ENCODE data around the gene DOK6. TPM values are rescaled to one million over a fixed set of nuclear protein-coding genes. Genes with fewer than 3 reads are reported as not detected.
"Not testable (repeated sequence)": the region's sequence is repeated elsewhere in the genome, so short reads cannot be mapped to it uniquely, and the experiment has no call there.

The DOK6 gene
- total RNA-seq, result 2.2 TPM

DNA sequence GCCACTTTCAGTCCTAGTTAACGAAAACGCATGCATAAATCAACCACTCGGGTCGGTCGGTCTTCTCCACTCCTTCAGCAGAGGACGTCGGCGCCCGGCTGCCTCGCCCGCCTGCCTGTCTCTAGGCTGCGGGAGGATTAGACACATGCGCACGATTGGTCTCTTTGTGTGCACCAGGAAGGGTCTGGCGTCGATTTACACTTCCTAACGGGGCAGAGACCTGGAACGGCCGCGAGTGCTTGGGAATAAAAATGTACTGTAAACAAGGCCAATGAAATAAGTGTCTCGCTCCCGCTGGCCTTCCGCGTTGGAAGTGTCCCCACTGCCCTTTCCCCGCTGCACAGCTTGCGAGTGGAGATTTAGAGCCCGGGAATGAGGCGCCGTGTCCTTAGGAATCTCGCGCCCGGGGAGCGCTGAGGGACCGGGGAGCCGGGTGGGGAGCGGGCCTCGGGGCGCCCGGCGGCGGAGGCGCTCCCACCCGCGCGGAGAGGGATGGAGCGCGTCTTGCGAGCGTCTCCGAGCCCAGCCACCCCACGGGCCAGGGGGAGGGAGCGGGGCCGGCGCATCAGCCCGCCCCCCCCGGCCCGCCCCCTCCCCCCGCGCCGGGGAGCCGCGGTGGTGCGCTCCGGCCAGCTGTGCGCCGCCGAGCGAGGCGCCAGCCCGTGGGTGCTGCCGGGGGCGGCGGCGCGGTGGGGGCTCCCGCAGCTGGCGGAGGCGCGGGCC is at the start of gene DOK6:
TSS of gene DOK6 (plus strand) at position 636 of the 723 bp plus-strand sequence.
- H3K4me3 ChIP-seq (ENCODE audit: low read length), result no peak within 1 kb of the TSS
- no peaks in the 10 kb centered on the region for H3K4me1 ChIP-seq (ENCODE audit: insufficient read depth, low read length)
- no peaks in the 10 kb centered on the region for H3K9me3 ChIP-seq (ENCODE audit: low read depth, low read length)
- H3K27me3 ChIP-seq (ENCODE audit: insufficient read depth, low read length), result peaks cover 58% of the 10 kb centered on the region

DNA sequence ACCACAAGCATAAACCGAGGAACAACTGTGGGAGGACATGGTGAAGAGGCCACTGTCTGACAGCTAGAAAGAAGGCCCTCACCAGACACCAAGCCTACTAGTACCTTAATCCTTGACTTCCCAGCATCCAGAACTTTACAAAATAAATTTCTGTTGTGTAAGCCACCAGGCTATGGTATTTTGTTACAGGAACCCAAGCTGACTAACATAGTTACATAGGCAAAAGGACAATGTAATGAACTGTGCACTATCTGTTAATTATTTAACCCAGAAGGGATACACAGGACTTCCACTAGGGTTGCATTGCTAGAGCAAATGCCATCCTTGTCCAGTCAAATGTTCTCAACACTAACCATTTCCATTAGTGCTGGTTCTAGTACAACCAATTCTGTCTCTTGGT is 47.7 kb upstream of the DOK6 start:
- Histone ChIP-seq H3K27me3 (ENCODE audit: insufficient read depth, low read length) (no peaks in the 10 kb centered on the region), H3K4me3 (ENCODE audit: low read length) (no peak overlapping the region), H3K9me3 (ENCODE audit: low read depth, low read length) (no peaks in the 10 kb centered on the region), H3K4me1 (ENCODE audit: insufficient read depth, low read length) (no peaks in the 10 kb centered on the region)

DNA sequence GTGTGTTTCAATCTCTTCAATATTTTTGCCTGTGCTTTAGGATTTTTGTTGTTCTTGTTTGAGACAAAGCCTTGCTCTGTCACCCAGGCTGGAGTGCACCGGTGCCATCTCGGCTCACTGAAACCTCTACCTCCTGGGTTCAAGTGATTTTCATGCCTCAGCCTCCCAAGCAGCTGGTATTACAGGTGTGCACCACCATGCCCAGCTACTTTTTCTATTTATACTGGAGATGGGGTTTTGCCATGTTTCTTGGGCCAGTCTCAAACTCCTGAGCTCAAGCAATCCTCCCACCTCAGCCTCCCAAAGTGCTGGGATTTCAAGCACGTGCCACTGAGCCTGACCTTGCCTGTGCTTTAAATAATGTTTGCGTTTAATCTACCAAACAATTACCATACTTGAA is 43.1 kb upstream of the DOK6 start:
- Histone ChIP-seq H3K4me1 (ENCODE audit: insufficient read depth, low read length) (no peaks in the 10 kb centered on the region), H3K27me3 (ENCODE audit: insufficient read depth, low read length) (no peaks in the 10 kb centered on the region), H3K9me3 (ENCODE audit: low read depth, low read length) (no peaks in the 10 kb centered on the region)

DNA sequence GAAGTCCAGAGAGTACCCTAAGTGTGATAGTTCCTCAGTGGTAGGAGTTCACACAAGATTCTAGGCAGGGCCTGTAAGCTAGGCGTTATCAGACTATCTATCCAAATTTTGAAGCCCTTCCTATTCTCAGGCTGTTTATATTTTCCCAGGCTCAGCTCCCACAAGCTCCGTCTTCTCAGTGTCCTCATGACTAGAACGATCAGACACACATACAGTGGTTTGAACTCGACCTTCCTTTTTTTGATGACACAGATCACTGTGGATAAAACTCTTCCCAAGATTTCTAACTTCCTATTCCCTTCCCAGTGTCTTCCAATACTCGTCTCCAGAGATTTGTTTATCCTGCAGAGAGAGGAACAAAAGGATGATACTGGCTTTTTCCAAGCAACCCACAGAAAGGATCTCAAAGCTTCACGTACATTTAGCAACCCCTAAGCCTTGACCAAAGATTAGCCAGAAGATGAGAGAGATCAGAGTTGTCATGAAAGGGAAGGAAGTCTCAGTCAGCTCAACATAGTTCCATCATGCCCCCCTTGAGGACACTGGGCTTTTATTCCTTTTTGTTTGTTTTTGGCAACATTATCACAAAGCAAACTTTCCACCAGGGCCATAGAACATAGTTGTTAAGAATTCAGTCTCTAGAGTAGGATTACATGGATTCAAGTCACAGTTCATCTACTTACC is 42.3 kb upstream of the DOK6 start:
- Histone ChIP-seq H3K9me3 (ENCODE audit: low read depth, low read length) (no peaks in the 10 kb centered on the region), H3K4me3 (ENCODE audit: low read length) (no peak overlapping the region), H3K27me3 (ENCODE audit: insufficient read depth, low read length) (no peaks in the 10 kb centered on the region), H3K4me1 (ENCODE audit: insufficient read depth, low read length) (no peaks in the 10 kb centered on the region)

More for the DNA sequence above, 43.1 kb upstream of the DOK6 start:
- H3K4me3 ChIP-seq (ENCODE audit: low read length), result no peak overlapping the region

DNA sequence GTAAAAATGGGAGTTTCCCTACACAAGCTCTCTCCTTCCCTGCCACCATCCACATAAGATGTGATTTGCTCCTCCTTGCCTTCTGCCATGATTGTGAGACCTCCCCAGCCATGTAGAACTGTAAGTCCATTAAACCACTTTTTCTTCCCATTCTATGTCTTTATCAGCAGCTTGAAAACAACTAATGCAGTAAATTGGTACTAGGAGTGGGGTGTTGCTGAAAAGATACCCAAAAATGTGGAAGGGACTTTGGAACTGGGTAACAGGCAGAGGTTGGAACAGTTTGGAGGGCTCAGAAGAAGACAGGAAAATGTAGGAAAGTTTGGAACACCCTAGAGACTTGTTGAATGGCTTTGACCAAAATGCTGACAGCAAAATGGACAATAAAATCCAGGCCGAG is 40.9 kb upstream of the DOK6 start:
- H3K4me1 ChIP-seq (ENCODE audit: insufficient read depth, low read length); H3K9me3 ChIP-seq (ENCODE audit: low read depth, low read length); H3K27me3 ChIP-seq (ENCODE audit: insufficient read depth, low read length); H3K4me3 ChIP-seq (ENCODE audit: low read length): not testable (repeated sequence)

DNA sequence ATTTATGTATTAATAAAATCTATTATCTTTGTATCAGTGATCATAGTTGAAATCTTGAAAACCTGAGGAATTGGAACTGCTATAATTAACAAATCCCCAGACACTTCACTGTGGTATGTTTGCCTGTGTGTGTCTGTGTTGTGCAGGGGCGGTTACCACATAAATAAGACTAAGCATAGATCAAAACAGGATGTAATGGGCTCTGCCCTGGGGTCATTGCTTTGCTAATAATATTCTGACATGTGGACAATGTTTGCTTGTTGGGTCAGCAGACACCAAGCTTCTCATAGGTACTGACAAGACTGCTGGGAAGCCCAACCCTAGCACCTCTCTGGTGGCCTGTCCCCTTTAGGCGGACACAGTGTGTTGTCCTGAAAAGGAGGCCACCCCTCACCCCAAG is 35.8 kb upstream of the DOK6 start:
- no peak overlapping the region for H3K4me3 ChIP-seq (ENCODE audit: low read length)
- H3K27me3 ChIP-seq (ENCODE audit: insufficient read depth, low read length), result no peaks in the 10 kb centered on the region
- no peaks in the 10 kb centered on the region for H3K9me3 ChIP-seq (ENCODE audit: low read depth, low read length)
- H3K4me1 ChIP-seq (ENCODE audit: insufficient read depth, low read length), result no peaks in the 10 kb centered on the region

DNA sequence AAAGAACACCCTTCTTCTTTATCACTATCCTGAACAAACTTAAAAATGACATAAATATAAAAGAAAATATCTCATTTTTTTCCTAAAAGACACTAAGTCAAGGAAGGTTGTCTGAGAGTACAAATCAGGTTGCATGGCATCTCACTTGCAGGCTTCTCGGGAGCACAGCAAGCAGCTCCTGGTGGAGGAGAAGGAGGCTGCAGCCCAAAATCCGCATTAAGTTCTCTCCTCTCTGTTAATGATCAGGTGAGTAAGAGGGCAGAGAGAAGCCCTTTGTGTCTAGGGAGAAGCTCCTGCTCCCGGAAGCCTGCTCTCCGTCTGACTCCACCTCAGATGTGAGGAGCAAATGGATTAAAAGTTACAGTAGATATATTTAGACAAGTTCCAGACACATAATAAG is 35.0 kb upstream of the DOK6 start:
- no peak overlapping the region for H3K4me3 ChIP-seq (ENCODE audit: low read length)
- H3K4me1 ChIP-seq (ENCODE audit: insufficient read depth, low read length), result no peaks in the 10 kb centered on the region
- no peaks in the 10 kb centered on the region for H3K9me3 ChIP-seq (ENCODE audit: low read depth, low read length)
- no peaks in the 10 kb centered on the region for H3K27me3 ChIP-seq (ENCODE audit: insufficient read depth, low read length)

DNA sequence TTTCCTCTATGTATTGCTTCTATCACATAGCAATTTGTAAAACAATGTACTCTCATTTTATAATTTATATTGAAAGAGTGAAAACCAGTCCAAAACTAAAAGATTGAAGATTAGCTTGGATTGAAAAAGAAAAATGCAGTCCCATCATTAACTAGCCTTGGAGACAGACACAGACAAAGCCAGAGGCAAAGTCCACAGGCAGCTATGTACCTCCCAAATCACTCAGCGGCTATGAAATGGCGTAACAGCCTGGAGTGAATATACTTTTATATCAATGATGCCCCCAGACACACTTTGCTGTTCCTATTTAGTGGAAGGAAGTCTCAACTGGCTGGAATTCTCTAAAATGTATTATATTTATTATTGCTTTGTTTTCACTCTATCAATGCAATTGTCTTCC is 33.6 kb upstream of the DOK6 start:
- no peaks in the 10 kb centered on the region for H3K27me3 ChIP-seq (ENCODE audit: insufficient read depth, low read length)
- no peaks in the 10 kb centered on the region for H3K4me1 ChIP-seq (ENCODE audit: insufficient read depth, low read length)
- no peak overlapping the region for H3K4me3 ChIP-seq (ENCODE audit: low read length)
- no peaks in the 10 kb centered on the region for H3K9me3 ChIP-seq (ENCODE audit: low read depth, low read length)

DNA sequence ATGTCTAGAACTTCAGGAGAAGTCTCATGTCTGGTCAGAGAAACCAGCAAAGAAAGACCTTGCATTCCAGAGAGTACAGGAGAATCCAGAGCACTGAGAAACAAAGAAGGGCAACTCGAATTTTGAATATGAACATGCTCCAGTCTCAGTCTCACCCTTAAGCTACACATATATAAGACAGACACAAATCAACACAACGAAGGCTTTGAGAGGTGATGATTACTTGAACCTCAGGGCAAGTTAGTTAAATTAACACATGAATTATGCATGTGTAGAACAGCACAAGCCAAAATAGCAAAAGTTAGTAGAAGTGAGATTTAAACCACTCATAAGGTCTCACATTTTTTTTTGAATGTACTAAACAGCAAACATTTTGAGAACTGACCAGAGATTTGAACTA is 29.0 kb upstream of the DOK6 start:
- no peaks in the 10 kb centered on the region for H3K4me1 ChIP-seq (ENCODE audit: insufficient read depth, low read length)
- H3K4me3 ChIP-seq (ENCODE audit: low read length), result no peak overlapping the region
- H3K9me3 ChIP-seq (ENCODE audit: low read depth, low read length), result no peaks in the 10 kb centered on the region
- no peaks in the 10 kb centered on the region for H3K27me3 ChIP-seq (ENCODE audit: insufficient read depth, low read length)

DNA sequence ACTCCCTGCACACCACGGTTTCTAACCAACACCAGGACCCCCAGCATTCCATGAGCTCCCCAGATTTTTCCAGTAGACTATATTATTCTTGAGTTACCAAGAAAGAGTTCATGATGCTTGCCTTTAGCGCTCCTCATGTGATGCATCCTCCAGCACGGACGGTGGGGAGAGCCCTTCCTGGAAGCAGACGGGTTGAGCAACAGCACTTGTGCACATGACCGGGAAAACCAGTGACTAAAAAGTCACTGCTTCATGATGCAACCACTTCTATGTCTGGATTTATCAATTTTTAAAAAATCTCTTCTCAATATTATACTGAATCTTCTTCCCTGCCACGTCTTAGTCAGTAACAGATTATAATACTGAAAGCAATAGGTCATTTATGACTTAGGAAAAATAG is 20.4 kb upstream of the DOK6 start:
- no peak overlapping the region for H3K4me3 ChIP-seq (ENCODE audit: low read length)
- no peaks in the 10 kb centered on the region for H3K27me3 ChIP-seq (ENCODE audit: insufficient read depth, low read length)
- H3K9me3 ChIP-seq (ENCODE audit: low read depth, low read length), result no peaks in the 10 kb centered on the region
- H3K4me1 ChIP-seq (ENCODE audit: insufficient read depth, low read length), result no peaks in the 10 kb centered on the region

DNA sequence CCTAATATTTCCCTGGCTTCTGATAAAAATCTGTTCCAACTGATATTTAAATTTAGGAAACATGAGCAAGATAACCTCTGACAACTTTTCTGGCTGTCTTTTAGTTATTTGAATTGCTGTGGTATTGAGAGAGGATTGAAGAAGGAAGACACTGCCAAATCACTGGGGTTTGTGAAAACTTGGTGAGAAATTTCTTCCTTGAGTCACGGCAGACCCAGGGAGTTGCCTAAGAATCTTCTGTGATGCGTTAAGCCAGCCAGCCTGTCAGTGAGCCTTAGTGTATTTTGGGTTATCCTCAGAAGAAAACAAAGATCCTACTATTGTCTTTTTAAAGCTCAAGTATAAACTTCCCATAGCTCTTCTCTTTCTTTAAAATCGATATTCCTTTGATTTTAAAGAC is 17.5 kb upstream of the DOK6 start:
- Histone ChIP-seq H3K9me3 (ENCODE audit: low read depth, low read length) (no peaks in the 10 kb centered on the region), H3K4me1 (ENCODE audit: insufficient read depth, low read length) (no peaks in the 10 kb centered on the region), H3K27me3 (ENCODE audit: insufficient read depth, low read length) (peaks cover 2% of the 10 kb centered on the region), H3K4me3 (ENCODE audit: low read length) (no peak overlapping the region)

DNA sequence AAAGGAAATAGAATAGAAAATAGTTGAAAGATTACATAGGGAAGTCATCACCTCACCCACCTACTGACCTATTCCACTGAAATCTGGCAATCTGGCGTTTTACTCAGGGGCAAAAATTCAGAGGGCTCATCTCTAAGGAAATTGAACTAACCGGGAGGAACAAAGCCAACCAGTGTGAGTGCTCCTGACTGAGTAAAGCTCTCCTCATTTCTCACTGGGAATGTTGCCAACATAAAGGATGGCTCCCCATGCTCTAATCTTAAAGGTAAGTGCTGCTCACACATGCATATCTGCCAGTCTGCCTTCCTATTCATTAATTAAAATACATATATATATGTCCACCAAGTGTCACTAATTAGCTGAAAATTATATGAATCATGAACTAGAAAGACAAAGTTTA is 13.5 kb upstream of the DOK6 start:
- Histone ChIP-seq H3K27me3 (ENCODE audit: insufficient read depth, low read length) (peaks cover 2% of the 10 kb centered on the region), H3K4me3 (ENCODE audit: low read length) (no peak overlapping the region), H3K4me1 (ENCODE audit: insufficient read depth, low read length) (no peaks in the 10 kb centered on the region), H3K9me3 (ENCODE audit: low read depth, low read length) (no peaks in the 10 kb centered on the region)

DNA sequence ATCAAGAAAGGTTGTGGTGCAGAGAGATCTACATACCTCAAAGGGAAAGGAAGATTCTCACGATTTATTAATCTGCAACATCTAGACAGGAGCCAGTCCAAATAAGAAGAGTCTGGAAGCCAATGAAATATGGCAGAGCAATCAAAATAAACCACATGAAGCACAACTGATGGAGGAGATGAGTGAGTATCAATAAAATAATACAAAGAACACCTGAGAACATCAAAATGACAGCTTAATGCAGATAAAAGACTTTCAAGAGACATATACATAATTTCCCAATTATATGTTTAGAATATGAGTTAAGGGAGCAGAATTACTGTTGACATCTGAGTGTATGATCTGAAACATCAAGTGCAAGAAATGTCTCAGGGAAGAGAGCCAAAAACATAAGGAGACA is 12.5 kb upstream of the DOK6 start:
- Histone ChIP-seq H3K4me1 (ENCODE audit: insufficient read depth, low read length) (no peaks in the 10 kb centered on the region), H3K9me3 (ENCODE audit: low read depth, low read length) (no peaks in the 10 kb centered on the region), H3K27me3 (ENCODE audit: insufficient read depth, low read length) (peaks cover 2% of the 10 kb centered on the region), H3K4me3 (ENCODE audit: low read length) (no peak overlapping the region)

DNA sequence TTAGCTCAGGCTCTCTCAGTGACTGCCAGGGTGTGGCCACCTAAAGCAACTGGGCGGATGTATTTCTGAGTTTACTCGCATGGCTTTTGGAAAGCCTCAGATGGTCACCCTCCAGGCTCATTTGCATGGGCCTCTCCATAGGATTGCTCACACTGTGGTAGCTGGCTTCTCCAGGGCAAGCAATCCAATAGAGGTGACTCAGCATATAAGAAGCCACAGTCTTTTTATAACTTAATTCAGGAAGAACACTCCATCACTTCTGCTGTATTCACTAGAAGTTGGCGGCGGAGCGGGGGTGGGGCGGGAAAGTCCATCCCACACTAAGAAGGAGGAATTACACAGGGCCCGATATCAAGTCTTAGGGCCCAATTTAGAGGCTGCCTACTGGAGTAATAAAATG is 3.6 kb upstream of the DOK6 start:
- peaks cover 36% of the 10 kb centered on the region for H3K27me3 ChIP-seq (ENCODE audit: insufficient read depth, low read length)
- H3K9me3 ChIP-seq (ENCODE audit: low read depth, low read length), result no peaks in the 10 kb centered on the region
- no peak overlapping the region for H3K4me3 ChIP-seq (ENCODE audit: low read length)
- H3K4me1 ChIP-seq (ENCODE audit: insufficient read depth, low read length), result no peaks in the 10 kb centered on the region

DNA sequence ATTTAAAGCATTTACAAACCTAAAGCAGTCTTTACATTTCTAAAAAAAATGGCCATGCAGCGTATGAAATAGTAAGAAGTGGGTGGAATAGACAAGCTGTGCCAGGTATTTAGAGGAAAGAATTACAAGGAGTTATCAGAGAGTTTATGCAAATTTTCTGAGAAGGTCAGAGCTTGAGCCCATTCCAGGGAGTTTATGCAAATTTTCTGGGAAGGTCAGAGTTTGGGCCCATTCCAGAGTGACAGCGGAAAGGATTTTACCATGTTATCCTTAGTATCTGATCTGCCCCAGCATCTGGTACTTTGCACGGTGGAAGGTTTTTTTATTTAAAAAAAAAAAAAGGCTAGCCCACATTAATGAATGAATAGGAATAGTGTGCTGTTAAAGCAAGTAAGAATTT is 1.4 kb upstream of the DOK6 start:
- H3K27me3 ChIP-seq (ENCODE audit: insufficient read depth, low read length), result peaks cover 54% of the 10 kb centered on the region
- H3K4me1 ChIP-seq (ENCODE audit: insufficient read depth, low read length), result no peaks in the 10 kb centered on the region
- H3K9me3 ChIP-seq (ENCODE audit: low read depth, low read length), result no peaks in the 10 kb centered on the region
- H3K4me3 ChIP-seq (ENCODE audit: low read length), result no peak overlapping the region

DNA sequence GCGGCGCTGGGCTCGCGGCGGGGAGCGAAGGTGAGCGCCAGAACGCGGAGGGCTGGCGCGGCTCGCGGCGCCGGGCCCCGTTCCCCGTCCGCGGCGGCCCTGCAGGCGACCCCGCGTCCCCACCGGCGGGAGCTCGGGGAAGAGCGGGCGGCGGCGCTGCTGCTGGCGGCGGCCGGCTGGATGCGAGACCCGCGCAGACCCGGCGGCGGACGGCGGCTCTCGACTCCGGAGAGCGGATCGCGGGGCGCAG is 213 bp downstream of the DOK6 start:
- Histone ChIP-seq H3K27me3 (ENCODE audit: insufficient read depth, low read length) (peaks cover 58% of the 10 kb centered on the region), H3K9me3 (ENCODE audit: low read depth, low read length) (no peaks in the 10 kb centered on the region), H3K4me1 (ENCODE audit: insufficient read depth, low read length) (no peaks in the 10 kb centered on the region), H3K4me3 (ENCODE audit: low read length) (no peak overlapping the region)

Data from mononuclear cell (primary cell).